HG03159 (cell line): ENCODE measurements around the gene PHF8.
A peak's percentile ranks its signal among the peaks of the same experiment; 100 is the strongest.

Experiments
- ATAC-seq: cut with Tn5 transposase; IDR thresholded peaks from one replicate; pipeline ENCODE4 v1.9.1; 2021; ENCODE audit warnings: mild to moderate bottlenecking, moderate library complexity; ENCODE audit not compliant: unreplicated experiment

The PHF8 gene

GRCh38 chrX:54044126-54044876 lies at the start of gene PHF8:
Gene PHF8, minus strand, starts transcription at chrX:54044473. Its CDS starts 1,745 bp downstream, at chrX:54042728.
- peak; percentile 80 for ATAC-seq

GRCh38 chrX:54093571-54093970 lies 49.3 kb upstream of the PHF8 start:
- no peak for ATAC-seq

- ATAC-seq: no peak
These were observed 48.9 kb upstream of the PHF8 start for GRCh38 chrX:54093159-54093558.

GRCh38 chrX:54090880-54091279 lies 46.6 kb upstream of the PHF8 start:
- ATAC-seq: no peak

- ATAC-seq: no peak
These were observed 44.9 kb upstream of the PHF8 start for GRCh38 chrX:54089191-54089590.

GRCh38 chrX:54087661-54088060 lies 43.4 kb upstream of the PHF8 start:
- ATAC-seq: no peak

- ATAC-seq: no peak
These were observed 41.4 kb upstream of the PHF8 start for GRCh38 chrX:54085666-54086065.

- ATAC-seq: no peak
These were observed 32.6 kb upstream of the PHF8 start for GRCh38 chrX:54076903-54077302.

- ATAC-seq: no peak
These were observed 30.6 kb upstream of the PHF8 start for GRCh38 chrX:54074826-54075225.

- ATAC-seq: no peak
These were observed 23.5 kb upstream of the PHF8 start for GRCh38 chrX:54067766-54068165.

- ATAC-seq: no peak
These were observed 22.6 kb upstream of the PHF8 start for GRCh38 chrX:54066841-54067240.

GRCh38 chrX:54064564-54064963 lies 20.3 kb upstream of the PHF8 start:
- no peak for ATAC-seq

- no peak for ATAC-seq
These were observed 19.1 kb upstream of the PHF8 start for GRCh38 chrX:54063361-54063760.

GRCh38 chrX:54049801-54050200 lies 5.5 kb upstream of the PHF8 start:
- ATAC-seq: no peak

GRCh38 chrX:54048412-54048811 lies 4.1 kb upstream of the PHF8 start:
- ATAC-seq: no peak

GRCh38 chrX:54045563-54046228 lies 1.4 kb upstream of the PHF8 start:
- ATAC-seq: no peak

- no peak for ATAC-seq
These were observed 635 bp upstream of the PHF8 start for GRCh38 chrX:54044877-54045338.

- peak; percentile 10 for ATAC-seq
These were observed 640 bp downstream of the PHF8 start for GRCh38 chrX:54043541-54044125.

GRCh38 chrX:54043056-54043455 lies 1.2 kb downstream of the PHF8 start:
- no peak for ATAC-seq

GRCh38 chrX:54042609-54043021 lies 1.7 kb downstream of the PHF8 start:
- ATAC-seq: no peak

- ATAC-seq: no peak
These were observed 13.9 kb downstream of the PHF8 start for GRCh38 chrX:54030329-54030728.

GRCh38 chrX:54029529-54030143 lies 14.6 kb downstream of the PHF8 start:
- ATAC-seq: no peak
